Smooth muscle cell (in vitro differentiated cells): ENCODE results near the gene JADE3. TPM values are rescaled to one million over a fixed set of nuclear protein-coding genes. Genes with fewer than 3 reads are reported as not detected.
A peak's percentile ranks its signal among the peaks of the same experiment; 100 is the strongest.
"Not testable (repeated sequence)": the region's sequence is repeated elsewhere in the genome, so short reads cannot be mapped to it uniquely, and the experiment has no call there.

Experiments used
- DNase-seq: peaks from one replicate; lab custom pipeline; 2025; ENCODE audit not compliant: unreplicated experiment; lab: John Stamatoyannopoulos, UW
- H2AFZ ChIP-seq: fragments of 200-600 bp; sonication (generic); 2 replicates; pipeline ENCODE4 v1.6.0; 2016; ENCODE audit warnings: antibody characterized with exemption, low read depth, mild to moderate bottlenecking
- H3F3A ChIP-seq: fragments of 200-600 bp; sonication (generic); 2 replicates; pipeline ENCODE4 v1.6.0; 2017; ENCODE audit warnings: antibody characterized with exemption, low read depth
- H3K27ac ChIP-seq: fragments of 200-600 bp; sonication (generic); 2 replicates; pipeline ENCODE4 v1.5.1; 2016; ENCODE audit warnings: low read depth, mild to moderate bottlenecking
- H3K27me3 ChIP-seq: fragments of 200-600 bp; sonication (generic); 2 replicates; pipeline ENCODE4 v1.6.1; 2016; ENCODE audit warnings: low read depth, mild to moderate bottlenecking
- H3K36me3 ChIP-seq: fragments of 200-600 bp; sonication (generic); 2 replicates; pipeline ENCODE4 v1.5.1; 2016; ENCODE audit warnings: low read depth
- H3K4me1 ChIP-seq: fragments of 200-600 bp; sonication (generic); 2 replicates; pipeline ENCODE4 v1.5.1; 2016; ENCODE audit warnings: low read depth
- H3K4me2 ChIP-seq: fragments of 200-600 bp; sonication (generic); 2 replicates; pipeline ENCODE4 v1.6.0; 2016; ENCODE audit warnings: mild to moderate bottlenecking
- H3K4me3 ChIP-seq: fragments of 200-600 bp; sonication (generic); 2 replicates; pipeline ENCODE4 v1.5.1; 2016; ENCODE audit warnings: mild to moderate bottlenecking
- H3K79me2 ChIP-seq: fragments of 200-600 bp; sonication (generic); 2 replicates; pipeline ENCODE4 v1.6.0; 2016; ENCODE audit warnings: low read depth, mild to moderate bottlenecking
- H3K9ac ChIP-seq: fragments of 200-600 bp; sonication (generic); 2 replicates; pipeline ENCODE4 v1.6.0; 2016; ENCODE audit warnings: low read depth
- H3K9me3 ChIP-seq: fragments of 200-600 bp; sonication (generic); replicated peaks from 2 replicates; pipeline ENCODE4 v1.5.1; 2016; ENCODE audit warnings: low read depth
- H4K20me1 ChIP-seq: fragments of 200-600 bp; sonication (generic); 2 replicates; pipeline ENCODE4 v1.6.0; 2016; ENCODE audit warnings: low read depth
- CTCF ChIP-seq: fragments of 200-600 bp; sonication (generic); IDR thresholded peaks from 2 replicates; pipeline ENCODE4 v1.5.1; 2017; ENCODE audit warnings: borderline replicate concordance, mild to moderate bottlenecking, antibody characterized with exemption; ENCODE audit not compliant: insufficient read depth, poor library complexity, severe bottlenecking
- WGBS: methylation state at CpG from one replicate; pipeline ENCODE4 v1.1.7; 2016; ENCODE audit warnings: low lambda C conversion rate; 5-methylcytosine and 5-hydroxymethylcytosine counted together
- polyA plus RNA-seq: library from polyadenylated mRNA; unstranded; fragments of >200 nt; fragmentation: Nextera tagmentation; extraction: Ambion mirVana; gene quantifications from 2 replicates; pipeline ENCODE4 v1.2.1, GENCODE V29; 2016
- total RNA-seq: library from RNA; depleted of rRNA; stranded (reverse); fragments of >200 nt; gene quantifications from 2 replicates; pipeline ENCODE4 v1.2.3, GENCODE V29; 2014

Gene JADE3
- total and polyA plus RNA-seq, 2 experiments from 2014 or later, result 2.0 to 6.7 TPM

GRCh38 chrX:46961097-46961496 lies 48.9 kb downstream of the JADE3 start:
- no peak overlapping the region for H3K9ac ChIP-seq
- H2AFZ ChIP-seq, result no peak overlapping the region
- H3K36me3 ChIP-seq, result no peaks in the 10 kb centered on the region
- no peaks in the 10 kb centered on the region for H3K9me3 ChIP-seq
- H3K4me2 ChIP-seq, result no peak overlapping the region
- TF ChIP-seq CTCF, result no peak
- peaks cover 19% of the 10 kb centered on the region for H3K79me2 ChIP-seq
- H3K27me3 ChIP-seq, result no peaks in the 10 kb centered on the region
- no peaks in the 10 kb centered on the region for H3F3A ChIP-seq
- 76% methylated on average over 3 of the region's 3 CpGs for WGBS
- H4K20me1 ChIP-seq, result no peaks in the 10 kb centered on the region
- DNase-seq, result no peak
- H3K4me3 ChIP-seq, result no peak overlapping the region
- H3K27ac ChIP-seq, result no peak overlapping the region
- H3K4me1 ChIP-seq, result no peaks in the 10 kb centered on the region

- Histone ChIP-seq H3K4me1 (no peaks in the 10 kb centered on the region), H3K36me3 (no peaks in the 10 kb centered on the region), H3F3A (no peaks in the 10 kb centered on the region), H3K4me2 (no peak overlapping the region), H3K27ac (no peak overlapping the region), H3K9me3 (no peaks in the 10 kb centered on the region), H4K20me1 (no peaks in the 10 kb centered on the region), H3K9ac (no peak overlapping the region), H3K79me2 (peaks cover 17% of the 10 kb centered on the region), H3K27me3 (no peaks in the 10 kb centered on the region), H2AFZ (no peak overlapping the region), H3K4me3 (no peak overlapping the region)
- no peak for DNase-seq
- WGBS, result 83% methylated on average over 7 of the region's 7 CpGs
- TF ChIP-seq CTCF, result no peak
Measured at GRCh38 chrX:46961574-46962283, 49.5 kb downstream of the JADE3 start.

GRCh38 chrX:46965125-46965758 lies 53.0 kb downstream of the JADE3 start:
- no peak for DNase-seq
- no peak overlapping the region for H3K4me2 ChIP-seq
- no peak overlapping the region for H3K9ac ChIP-seq
- H3F3A ChIP-seq, result no peaks in the 10 kb centered on the region
- no peaks in the 10 kb centered on the region for H4K20me1 ChIP-seq
- H3K9me3 ChIP-seq, result no peaks in the 10 kb centered on the region
- no peak overlapping the region for H2AFZ ChIP-seq
- peaks cover 4% of the 10 kb centered on the region for H3K79me2 ChIP-seq
- no peak overlapping the region for H3K4me3 ChIP-seq
- H3K36me3 ChIP-seq, result no peaks in the 10 kb centered on the region
- H3K4me1 ChIP-seq, result no peaks in the 10 kb centered on the region
- peak overlapping the region; percentile 61 for H3K27ac ChIP-seq
- no peak for TF ChIP-seq CTCF
- H3K27me3 ChIP-seq, result no peaks in the 10 kb centered on the region
- 19% methylated on average over 1 of the region's 1 CpG for WGBS

- Histone ChIP-seq H4K20me1 (no peaks in the 10 kb centered on the region), H3K79me2 (no peaks in the 10 kb centered on the region), H3K4me1 (no peaks in the 10 kb centered on the region), H3K36me3 (no peaks in the 10 kb centered on the region), H3K4me3 (no peak overlapping the region), H3K9me3 (no peaks in the 10 kb centered on the region), H3K27ac (no peak overlapping the region), H3K27me3 (no peaks in the 10 kb centered on the region), H3F3A (no peaks in the 10 kb centered on the region), H3K4me2 (no peak overlapping the region), H2AFZ (no peak overlapping the region), H3K9ac (no peak overlapping the region)
- no peak for DNase-seq
- TF ChIP-seq CTCF, result no peak
- WGBS, result 63% methylated on average over 4 of the region's 4 CpGs
Measured at GRCh38 chrX:46967547-46967946, 55.3 kb downstream of the JADE3 start.

- not testable (repeated sequence) for DNase-seq, H3K9ac ChIP-seq, H3K36me3 ChIP-seq, H3K9me3 ChIP-seq, H3K27me3 ChIP-seq, H4K20me1 ChIP-seq, H3K4me3 ChIP-seq, H3K4me1 ChIP-seq, H2AFZ ChIP-seq, H3K4me2 ChIP-seq, H3F3A ChIP-seq
- Histone ChIP-seq H3K79me2 (peaks cover 12% of the 10 kb centered on the region), H3K27ac (peak overlapping the region; percentile 66)
- WGBS, result 89% methylated on average over 4 of the region's 4 CpGs
Measured at GRCh38 chrX:46977046-46977445, 64.8 kb downstream of the JADE3 start.
